Liver (tissue), 9 donors: ENCODE measurements around the gene ADAMTS20. TPM values are rescaled to one million over a fixed set of nuclear protein-coding genes. Genes with fewer than 3 reads are reported as not detected.

Experiments
- DNase-seq: peaks from one replicate; pipeline ENCODE4 v3.0.0-alpha.2; 2017; ENCODE audit warnings: low spot score
- H3K27ac ChIP-seq, 2 donors: one replicate each; pipeline ENCODE4 v1.7.0; 2013; ENCODE audit warnings: inconsistent platforms in 2 of 2, low read length in 2 of 2, control low read depth in 1 of 2, low read depth in 1 of 2, mild to moderate bottlenecking in 1 of 2
- H3K27me3 ChIP-seq, 4 donors: one replicate each; pipeline versions ENCODE4 v1.6.1 to v1.7.0; 2013; ENCODE audit warnings: low read length in 3 of 4, inconsistent platforms in 1 of 4, mild to moderate bottlenecking in 1 of 4, moderate library complexity in 1 of 4; ENCODE audit not compliant: control insufficient read depth in 4 of 4, insufficient read depth in 4 of 4
- H3K36me3 ChIP-seq, 4 donors: one replicate each; pipeline versions ENCODE4 v1.6.1 to v1.7.0; 2013; ENCODE audit warnings: low read length in 3 of 4, mild to moderate bottlenecking in 3 of 4, low read depth in 1 of 4, moderate library complexity in 1 of 4; ENCODE audit not compliant: control insufficient read depth in 4 of 4, insufficient read depth in 3 of 4
- H3K4me1 ChIP-seq, 4 donors: one replicate each; pipeline versions ENCODE4 v1.6.1 to v1.7.0; 2013; ENCODE audit warnings: low read length in 3 of 4, mild to moderate bottlenecking in 3 of 4, moderate library complexity in 1 of 4; ENCODE audit not compliant: control insufficient read depth in 4 of 4, insufficient read depth in 4 of 4
- H3K4me3 ChIP-seq, 3 donors: one replicate each; pipeline versions ENCODE4 v1.6.1 to v1.7.0; 2013; ENCODE audit warnings: low read length in 3 of 3, control low read depth in 1 of 3, low read depth in 1 of 3, mild to moderate bottlenecking in 1 of 3
- H3K9ac ChIP-seq, 2 donors: one replicate each; pipeline ENCODE4 v1.7.0; 2013; ENCODE audit warnings: low read length in 2 of 2, mild to moderate bottlenecking in 2 of 2, moderate library complexity in 2 of 2, control low read depth in 1 of 2, low read depth in 1 of 2
- H3K9me3 ChIP-seq, 4 donors: one replicate each; pipeline versions ENCODE4 v1.6.1 to v1.7.0; 2013; ENCODE audit warnings: low read length in 3 of 4; ENCODE audit not compliant: control insufficient read depth in 4 of 4
- CTCF ChIP-seq: fragments of 150-350 bp; IDR thresholded peaks from 2 replicates; pipeline ENCODE4 v1.5.1; 2017; ENCODE audit warnings: improper control_type of control experiment, low read depth, low read length; ENCODE audit not compliant: missing input control
- EGR1 ChIP-seq, 2 donors: IDR thresholded peaks; 2 replicates each; pipeline ENCODE4 v1.6.1; 2016 to 2018; ENCODE audit warnings: antibody characterized with exemption in 2 of 2, low read depth in 2 of 2
- FOXA1 ChIP-seq: IDR thresholded peaks from 2 replicates; pipeline ENCODE4 v1.6.1; 2016; ENCODE audit warnings: antibody characterized with exemption
- FOXA2 ChIP-seq: IDR thresholded peaks from 2 replicates; pipeline ENCODE4 v1.6.1; 2016; ENCODE audit warnings: antibody characterized with exemption
- GABPA ChIP-seq, 2 donors: IDR thresholded peaks in 1 of 2; conservative IDR thresholded peaks in 1 of 2; 2 replicates each; pipeline ENCODE4 v1.6.1; 2016; ENCODE audit warnings: antibody characterized with exemption in 2 of 2, mild to moderate bottlenecking in 1 of 2, moderate library complexity in 1 of 2
- HNF4A ChIP-seq, 2 donors: conservative IDR thresholded peaks; 2 replicates each; pipeline ENCODE4 v1.6.1; 2016; ENCODE audit warnings: antibody characterized with exemption in 2 of 2, mild to moderate bottlenecking in 2 of 2
- HNF4G ChIP-seq: IDR thresholded peaks from 2 replicates; pipeline ENCODE4 v1.6.1; 2016; ENCODE audit warnings: antibody characterized with exemption
- JUND ChIP-seq, 2 donors: IDR thresholded peaks; 2 replicates each; pipeline ENCODE4 v1.6.1; 2016; ENCODE audit warnings: antibody characterized with exemption in 2 of 2
- MAX ChIP-seq: IDR thresholded peaks from 2 replicates; pipeline ENCODE4 v1.6.1; 2016; ENCODE audit warnings: antibody characterized with exemption
- NR2F2 ChIP-seq: IDR thresholded peaks from 2 replicates; pipeline ENCODE4 v1.6.1; 2016; ENCODE audit warnings: antibody characterized with exemption
- RAD21 ChIP-seq, 2 donors: IDR thresholded peaks; 2 replicates each; pipeline ENCODE4 v1.6.1; 2016; ENCODE audit warnings: antibody characterized with exemption in 2 of 2, mild to moderate bottlenecking in 2 of 2
- REST ChIP-seq: IDR thresholded peaks from 2 replicates; pipeline ENCODE4 v1.6.1; 2016; ENCODE audit warnings: antibody characterized with exemption, mild to moderate bottlenecking
- RXRA ChIP-seq, 2 donors: IDR thresholded peaks; 2 replicates each; pipeline ENCODE4 v1.6.1; 2017 to 2018; ENCODE audit warnings: antibody characterized with exemption in 2 of 2, mild to moderate bottlenecking in 1 of 2
- SP1 ChIP-seq: IDR thresholded peaks from 2 replicates; pipeline ENCODE4 v1.6.1; 2018; ENCODE audit warnings: antibody characterized with exemption, mild to moderate bottlenecking
- TAF1 ChIP-seq: conservative IDR thresholded peaks from 2 replicates; pipeline ENCODE4 v1.6.1; 2016; ENCODE audit warnings: antibody characterized with exemption, mild to moderate bottlenecking
- YY1 ChIP-seq: IDR thresholded peaks from 2 replicates; pipeline ENCODE4 v1.6.1; 2016; ENCODE audit warnings: antibody characterized with exemption, mild to moderate bottlenecking
- WGBS: extraction: QIAGEN DNeasy Blood & Tissue Kit; methylation state at CpG from one replicate; pipeline ENCODE4 v1.1.7; 2013; 5-methylcytosine and 5-hydroxymethylcytosine counted together
- polyA plus RNA-seq, 2 donors: library from polyadenylated mRNA; stranded (reverse) in 1 of 2; unstranded in 1 of 2; fragments of 200-250 nt in 1 of 2; fragments of >200 nt in 1 of 2; fragmentation: Nextera tagmentation in 1 of 2; extraction: Ambion mirVana in 1 of 2; gene quantifications; one replicate each; pipeline versions ENCODE4 v1.2.1 to v1.2.3, GENCODE V29; 2013 to 2015
- total RNA-seq, 2 donors: library from RNA; depleted of rRNA; stranded (reverse); fragments of >200 nt; gene quantifications; one replicate each; pipeline ENCODE4 v1.2.3, GENCODE V29; 2014
- TF ChIP-seq, protein P1 (sequence below): IDR thresholded peaks from 2 replicates; pipeline ENCODE4 v1.6.1; 2016; ENCODE audit warnings: antibody characterized with exemption
- TF ChIP-seq, protein P2 (sequence below): IDR thresholded peaks from 2 replicates; pipeline ENCODE4 v1.6.1; 2016; ENCODE audit warnings: antibody characterized with exemption
- donor health status: healthy.
- donor health status: healthy.
- donor health status: healthy.
- donor health status: healthy.
- donor health status: healthy.

Gene ADAMTS20
- total and polyA plus RNA-seq, 4 donors = 0.05 TPM; not detected in 3

DNA sequence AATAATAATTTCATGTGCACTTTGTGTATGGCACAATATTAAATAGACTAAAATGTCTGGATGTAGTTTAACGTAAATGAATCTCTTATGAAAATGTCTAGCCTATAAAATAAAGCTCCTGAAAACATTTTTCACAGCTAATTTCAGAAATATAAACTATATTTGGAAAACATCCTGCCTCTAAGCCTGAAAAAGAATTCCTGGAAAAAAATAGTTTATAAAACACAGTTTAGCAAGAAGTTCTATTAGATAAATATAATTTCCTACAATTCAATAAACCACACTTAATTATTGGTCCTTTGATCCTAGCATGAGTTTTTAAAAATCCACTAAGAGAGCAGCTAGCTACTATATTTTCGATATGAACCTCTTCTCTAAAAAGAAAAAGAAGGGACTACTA lies 159.9 kb downstream of the ADAMTS20 start:
- Histone ChIP-seq H3K27ac (no peak overlapping the region), H3K4me1 (no peaks in the 10 kb centered on the region), H3K27me3 (no peaks in the 10 kb centered on the region), H3K9me3 (no peaks in the 10 kb centered on the region), H3K36me3 (no peaks in the 10 kb centered on the region), H3K9ac (no peak overlapping the region), H3K4me3 (no peak overlapping the region)
- DNase-seq = no peak
- no peak for TF ChIP-seq HNF4A (conservative IDR thresholded peaks at IDR 0.05)
- TF ChIP-seq GABPA (IDR thresholded peaks at IDR 0.05 in 1 of 2, conservative IDR thresholded peaks at IDR 0.05 in 1 of 2) = no peak
- TF ChIP-seq NR2F2 = no peak
- no peak for TF ChIP-seq RXRA (IDR thresholded peaks at IDR 0.05)
- TF ChIP-seq FOXA1 = no peak
- no peak for TF ChIP-seq TAF1
- TF ChIP-seq HNF4G = no peak
- TF ChIP-seq, protein P1, sequence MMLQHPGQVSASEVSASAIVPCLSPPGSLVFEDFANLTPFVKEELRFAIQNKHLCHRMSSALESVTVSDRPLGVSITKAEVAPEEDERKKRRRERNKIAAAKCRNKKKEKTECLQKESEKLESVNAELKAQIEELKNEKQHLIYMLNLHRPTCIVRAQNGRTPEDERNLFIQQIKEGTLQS = no peak
- no peak for TF ChIP-seq FOXA2
- TF ChIP-seq, protein P2, sequence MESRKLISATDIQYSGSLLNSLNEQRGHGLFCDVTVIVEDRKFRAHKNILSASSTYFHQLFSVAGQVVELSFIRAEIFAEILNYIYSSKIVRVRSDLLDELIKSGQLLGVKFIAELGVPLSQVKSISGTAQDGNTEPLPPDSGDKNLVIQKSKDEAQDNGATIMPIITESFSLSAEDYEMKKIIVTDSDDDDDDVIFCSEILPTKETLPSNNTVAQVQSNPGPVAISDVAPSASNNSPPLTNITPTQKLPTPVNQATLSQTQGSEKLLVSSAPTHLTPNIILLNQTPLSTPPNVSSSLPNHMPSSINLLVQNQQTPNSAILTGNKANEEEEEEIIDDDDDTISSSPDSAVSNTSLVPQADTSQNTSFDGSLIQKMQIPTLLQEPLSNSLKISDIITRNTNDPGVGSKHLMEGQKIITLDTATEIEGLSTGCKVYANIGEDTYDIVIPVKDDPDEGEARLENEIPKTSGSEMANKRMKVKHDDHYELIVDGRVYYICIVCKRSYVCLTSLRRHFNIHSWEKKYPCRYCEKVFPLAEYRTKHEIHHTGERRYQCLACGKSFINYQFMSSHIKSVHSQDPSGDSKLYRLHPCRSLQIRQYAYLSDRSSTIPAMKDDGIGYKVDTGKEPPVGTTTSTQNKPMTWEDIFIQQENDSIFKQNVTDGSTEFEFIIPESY = no peak
- no peak for TF ChIP-seq YY1
- TF ChIP-seq REST = no peak
- no peak for TF ChIP-seq RAD21 (IDR thresholded peaks at IDR 0.05)
- no peak for TF ChIP-seq SP1
- TF ChIP-seq EGR1 (IDR thresholded peaks at IDR 0.05; ENCODE audit: low read depth in 2 of 2) = no peak
- TF ChIP-seq CTCF = no peak
- TF ChIP-seq MAX = no peak
- TF ChIP-seq JUND (IDR thresholded peaks at IDR 0.05) = no peak
- WGBS = 58% methylated on average over 2 of the region's 2 CpGs
